H1 (cell line): ENCODE results near the gene SBSN.

Source experiments
- BACH1 ChIP-seq: IDR thresholded peaks from 2 replicates; pipeline ENCODE4 v1.6.1; 2012; ENCODE audit warnings: low read length, improper control_type of control experiment
- BCL11A ChIP-seq, 2 experiments: IDR thresholded peaks; one replicate each; pipeline ENCODE4 v1.6.1; 2011; ENCODE audit warnings: low read depth in 2 of 2, low read length in 2 of 2, mild to moderate bottlenecking in 2 of 2
- CHD1 ChIP-seq: IDR thresholded peaks from 2 replicates; pipeline ENCODE4 v1.6.1; 2012; ENCODE audit warnings: low read depth, low read length, improper control_type of control experiment
- CTCF ChIP-seq, 3 experiments: IDR thresholded peaks; 1 replicate in 2 of 3; 2 replicates in 1 of 3; pipeline versions ENCODE4 v1.5.1 to v1.6.1; 2011; ENCODE audit warnings: low read length in 3 of 3, mild to moderate bottlenecking in 3 of 3, inconsistent platforms in 2 of 3, low read depth in 1 of 3, moderate library complexity in 1 of 3; ENCODE audit not compliant: insufficient read depth in 1 of 3; ENCODE audit errors: control extremely low read depth in 1 of 3
- EP300 ChIP-seq, 2 experiments: IDR thresholded peaks; 1 replicate in 1 of 2; 2 replicates in 1 of 2; pipeline ENCODE4 v1.6.1; 2011 to 2012; ENCODE audit warnings: low read depth in 2 of 2, low read length in 2 of 2, mild to moderate bottlenecking in 2 of 2, borderline replicate concordance in 1 of 2, inconsistent platforms in 1 of 2, moderate library complexity in 1 of 2
- EZH2 ChIP-seq: fragments of 200-600 bp; sonication (generic); IDR thresholded peaks from 2 replicates; pipeline ENCODE4 v1.7.1; 2012; ENCODE audit warnings: low read depth, mild to moderate bottlenecking, moderate library complexity, low read length, inconsistent platforms; ENCODE audit not compliant: severe bottlenecking
- GTF2F1 ChIP-seq: IDR thresholded peaks from 2 replicates; pipeline ENCODE4 v1.6.1; 2012; ENCODE audit warnings: low read depth, low read length, improper control_type of control experiment, borderline replicate concordance
- MAX ChIP-seq: IDR thresholded peaks from 2 replicates; pipeline ENCODE4 v1.6.1; 2012; ENCODE audit warnings: inconsistent platforms
- POLR2A ChIP-seq, 2 experiments: IDR thresholded peaks; 1 replicate in 1 of 2; 2 replicates in 1 of 2; pipeline ENCODE4 v1.6.1; 2011; ENCODE audit warnings: low read depth in 2 of 2, low read length in 2 of 2, mild to moderate bottlenecking in 2 of 2; ENCODE audit errors: control extremely low read depth in 1 of 2
- POLR2AphosphoS5 ChIP-seq: IDR thresholded peaks from 2 replicates; pipeline ENCODE4 v1.6.1; 2011; ENCODE audit warnings: low read depth, low read length
- RAD21 ChIP-seq, 2 experiments: IDR thresholded peaks in 1 of 2; conservative IDR thresholded peaks in 1 of 2; 2 replicates each; pipeline ENCODE4 v1.6.1; 2011; ENCODE audit warnings: low read depth in 2 of 2, low read length in 2 of 2, improper control_type of control experiment in 1 of 2, inconsistent platforms in 1 of 2, mild to moderate bottlenecking in 1 of 2, moderate library complexity in 1 of 2
- SP2 ChIP-seq: IDR thresholded peaks from 2 replicates; pipeline ENCODE4 v1.6.1; 2012; ENCODE audit warnings: mild to moderate bottlenecking, low read length, inconsistent platforms
- TEAD4 ChIP-seq: IDR thresholded peaks from 2 replicates; pipeline ENCODE4 v1.6.1; 2012; ENCODE audit warnings: low read depth, low read length, inconsistent platforms, mixed read lengths

GRCh38 chr19:35569281-35569781 is 41.2 kb upstream of the SBSN start:
- TF ChIP-seq EP300 (IDR thresholded peaks at IDR 0.05; ENCODE audit: borderline replicate concordance in 1 of 2, low read depth in 2 of 2, low read length in 2 of 2) (no peak), CTCF (IDR thresholded peaks at IDR 0.05; ENCODE audit: control extremely low read depth in 1 of 3, insufficient read depth in 1 of 3, low read depth in 1 of 3, low read length in 3 of 3) (no peak), SP2 (no peak), TEAD4 (no peak), POLR2A (IDR thresholded peaks at IDR 0.05; ENCODE audit: control extremely low read depth in 1 of 2, low read depth in 2 of 2, low read length in 2 of 2) (no peak), RAD21 (IDR thresholded peaks at IDR 0.05 in 1 of 2, conservative IDR thresholded peaks at IDR 0.05 in 1 of 2; ENCODE audit: low read depth in 2 of 2, low read length in 2 of 2) (no peak), BACH1 (no peak), MAX (no peak), EZH2 (no peak), BCL11A (IDR thresholded peaks at IDR 0.05; ENCODE audit: low read depth in 2 of 2, low read length in 2 of 2) (no peak), POLR2AphosphoS5 (no peak), GTF2F1 (no peak), CHD1 (no peak)
